CD4-positive, alpha-beta T cell treated with Interleukin-4 for 4 hours (primary cell): Measurements from ENCODE around the gene TLE2.

Experiments used
- DNase-seq: peaks from one replicate; pipeline ENCODE4 v3.0.0-alpha.2; 2020

TLE2 gene

DNA sequence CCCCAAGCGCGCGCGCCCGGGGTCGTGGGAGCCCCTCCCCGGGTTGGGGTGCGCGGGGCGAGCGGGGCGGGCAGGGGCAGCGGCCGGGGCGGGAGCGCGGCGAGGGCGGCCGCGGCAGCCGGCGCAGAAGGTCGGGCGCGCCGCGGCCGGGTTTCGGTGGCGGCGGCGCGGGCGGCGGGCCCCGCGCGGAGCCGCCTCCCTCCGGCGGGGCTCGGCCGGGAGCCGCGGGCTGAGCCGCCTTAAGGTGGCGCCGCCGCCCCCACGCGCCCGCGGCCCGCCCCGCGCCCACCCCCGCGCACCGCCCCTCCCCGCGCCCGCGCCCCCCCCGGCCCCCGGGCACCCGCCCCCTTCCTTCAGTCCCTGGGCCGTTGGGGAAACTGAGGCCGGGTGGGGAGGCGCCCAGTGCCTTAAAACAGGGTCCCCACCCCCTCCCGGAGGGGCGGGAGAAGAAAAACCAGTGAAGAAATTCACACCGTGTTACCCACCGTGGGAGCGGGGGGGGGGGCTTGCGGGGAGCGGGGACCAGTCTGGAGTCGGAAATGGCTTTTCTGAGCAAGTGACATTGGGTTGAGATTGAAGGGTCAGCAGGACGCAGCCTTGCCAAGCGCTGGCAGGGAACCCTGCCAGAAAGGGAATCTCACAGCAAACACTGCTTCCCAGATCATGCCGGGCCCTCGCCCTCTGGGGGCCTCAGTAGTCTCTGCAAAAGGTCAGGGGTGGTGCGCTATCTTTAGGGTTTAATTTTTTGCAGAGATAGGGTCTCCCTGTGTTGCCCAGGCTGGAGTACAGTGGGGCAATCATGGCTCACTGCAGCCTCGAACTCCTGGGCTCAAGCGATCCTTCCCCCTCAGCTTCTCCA lies at the start of gene TLE2:
TSS of gene TLE2 (minus strand) at position 216 of the 859 bp plus-strand sequence. CDS start 376 bp downstream, outside the sequence.
- DNase-seq, result no peak

DNA sequence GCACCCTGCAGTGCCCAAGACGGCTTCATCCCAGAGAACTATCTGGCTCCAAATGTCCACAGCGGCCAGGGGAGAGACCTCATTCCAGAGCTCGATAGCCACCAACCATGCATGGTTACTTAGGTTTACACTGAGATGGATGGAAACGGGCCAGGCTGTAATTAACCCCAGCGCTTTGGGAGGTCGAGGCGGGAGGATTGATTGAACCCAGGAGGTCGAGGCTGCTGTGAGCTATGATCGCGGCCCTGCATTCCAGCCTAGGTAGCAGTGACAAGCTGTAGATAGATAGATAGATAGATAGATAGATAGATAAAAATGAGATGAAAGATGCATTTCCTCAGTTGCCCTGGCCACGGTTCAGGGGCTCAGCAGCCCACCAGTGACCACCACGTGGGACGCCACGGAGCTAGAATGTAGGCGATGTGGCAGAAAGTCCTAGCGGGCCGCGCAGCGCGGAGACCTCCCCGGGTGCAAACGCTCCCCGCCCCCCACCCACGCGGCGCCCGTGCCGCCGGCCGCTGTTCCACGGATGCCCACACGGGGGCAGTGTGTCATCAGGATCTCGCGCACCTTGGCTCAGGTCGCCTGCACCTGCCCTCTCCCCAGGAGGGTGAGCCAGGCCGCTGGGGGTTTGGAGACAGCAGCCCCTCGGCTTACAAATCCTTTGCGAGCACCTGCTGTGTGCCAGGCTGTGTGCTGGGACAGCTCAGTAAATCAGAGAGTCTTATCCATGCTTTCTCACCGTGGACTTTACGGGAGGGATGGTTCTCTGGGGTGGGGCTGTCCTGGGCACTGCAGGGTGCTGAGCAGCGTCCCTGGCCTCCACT lies 46.7 kb upstream of the TLE2 start:
- DNase-seq, result peak; percentile 48

DNA sequence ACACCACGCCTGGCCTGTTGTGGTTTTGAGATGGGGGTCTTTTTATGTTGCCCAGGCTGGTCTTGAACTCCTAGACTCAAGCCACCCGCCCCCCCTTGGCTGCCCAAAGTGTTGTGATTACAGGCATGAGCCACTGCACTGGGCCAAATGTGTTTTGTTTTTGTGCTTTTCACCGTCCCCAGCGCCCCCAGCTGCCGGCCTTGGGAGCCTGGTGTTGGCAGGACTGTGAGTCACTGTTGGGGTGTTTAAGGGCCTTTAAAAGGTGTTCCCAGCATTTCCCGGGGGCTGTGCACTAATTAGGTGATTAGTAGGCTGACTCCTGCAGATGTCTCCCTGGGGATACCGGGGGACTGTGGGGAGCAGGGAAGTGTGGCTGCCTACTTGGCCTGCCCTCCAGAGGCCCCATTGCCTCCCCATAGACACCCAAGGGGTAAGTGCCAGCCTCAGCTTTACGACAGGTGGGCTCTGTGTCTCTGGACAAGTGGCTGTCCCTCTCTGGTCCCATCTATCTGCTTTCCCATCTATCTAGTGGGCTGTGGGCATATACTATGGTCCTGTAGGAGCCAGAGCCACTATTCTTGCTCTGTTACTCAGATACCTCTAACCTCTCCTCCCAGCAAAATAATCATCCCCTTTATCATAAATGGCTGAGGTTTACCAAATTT lies 45.0 kb upstream of the TLE2 start:
- DNase-seq, result no peak

DNA sequence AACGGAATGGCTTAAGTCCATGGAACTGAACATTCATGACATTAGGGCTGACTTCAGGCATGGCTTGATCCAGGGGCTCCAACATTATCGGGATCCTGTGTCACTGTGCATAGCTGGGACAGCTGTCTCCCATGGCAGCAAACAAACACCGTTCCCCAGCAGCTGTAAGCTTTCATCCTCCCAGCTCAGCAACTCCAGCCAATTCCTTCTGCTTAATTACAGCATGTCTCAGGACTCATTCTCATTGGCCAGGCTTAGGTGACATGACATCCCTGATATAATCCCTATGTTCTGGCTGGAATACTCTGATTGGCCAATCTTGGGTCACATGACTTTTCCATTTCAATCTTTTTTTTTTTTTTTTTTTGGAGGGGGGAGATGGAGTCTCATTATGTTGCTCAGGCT lies 44.1 kb upstream of the TLE2 start:
- DNase-seq, result no peak

DNA sequence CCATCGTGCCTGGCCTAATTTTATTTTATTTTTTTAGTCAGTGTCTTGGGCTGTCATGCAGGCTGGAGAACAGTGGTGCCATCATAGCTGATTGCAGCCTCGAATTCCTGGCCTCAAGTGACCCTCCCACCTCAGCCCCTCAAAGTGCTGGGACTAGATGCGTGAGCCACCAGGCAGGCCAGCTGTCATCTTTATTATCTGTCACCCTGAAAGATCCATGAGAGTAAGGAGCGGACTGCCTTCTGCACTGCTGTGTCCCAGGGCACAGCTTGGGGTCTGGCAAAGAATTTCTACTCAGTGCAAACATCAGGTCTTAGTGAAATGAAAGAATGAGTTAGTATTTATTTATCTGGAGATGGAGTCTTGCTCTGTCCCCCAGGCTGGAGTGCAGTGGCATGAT lies 42.7 kb upstream of the TLE2 start:
- no peak for DNase-seq

DNA sequence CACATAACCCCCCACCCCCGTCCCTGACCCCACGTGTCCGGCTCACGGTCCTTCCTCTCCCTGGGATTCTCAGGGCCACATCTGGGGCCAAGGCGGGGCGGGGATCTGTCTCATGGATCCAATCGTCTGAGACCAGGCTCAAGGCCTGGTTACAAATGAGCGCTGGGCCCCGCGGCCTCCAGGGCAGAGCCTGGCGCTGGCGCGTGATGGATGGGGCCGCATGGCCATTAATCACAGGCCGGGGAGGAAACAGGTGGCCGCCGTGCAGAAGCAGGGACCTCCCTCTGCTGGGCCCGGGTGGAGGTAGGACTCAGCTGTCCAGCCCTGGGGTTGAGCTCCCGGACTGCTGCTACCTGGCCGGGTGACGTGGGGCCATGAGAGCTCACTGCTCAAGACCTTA lies 39.0 kb upstream of the TLE2 start:
- DNase-seq, result no peak

DNA sequence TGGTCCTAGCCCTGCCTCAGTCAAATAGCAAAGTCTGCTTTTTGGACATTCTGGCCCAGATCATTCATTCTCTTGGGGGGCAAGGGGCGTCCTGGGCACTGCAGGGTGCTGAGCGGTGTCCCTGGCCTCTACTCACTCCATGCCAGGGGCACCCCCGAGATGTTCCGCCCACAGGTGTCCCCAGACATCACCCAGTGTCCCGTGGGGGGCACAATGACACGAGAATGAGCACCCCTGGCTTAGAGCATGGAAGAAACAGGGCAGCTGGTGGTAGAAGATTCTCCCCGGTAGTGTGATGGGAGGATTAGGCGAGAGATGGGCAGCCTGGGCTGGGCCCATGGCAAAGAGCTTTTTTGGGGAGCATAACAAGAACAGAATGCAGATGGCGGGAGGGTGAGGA lies 38.5 kb upstream of the TLE2 start:
- DNase-seq, result no peak

DNA sequence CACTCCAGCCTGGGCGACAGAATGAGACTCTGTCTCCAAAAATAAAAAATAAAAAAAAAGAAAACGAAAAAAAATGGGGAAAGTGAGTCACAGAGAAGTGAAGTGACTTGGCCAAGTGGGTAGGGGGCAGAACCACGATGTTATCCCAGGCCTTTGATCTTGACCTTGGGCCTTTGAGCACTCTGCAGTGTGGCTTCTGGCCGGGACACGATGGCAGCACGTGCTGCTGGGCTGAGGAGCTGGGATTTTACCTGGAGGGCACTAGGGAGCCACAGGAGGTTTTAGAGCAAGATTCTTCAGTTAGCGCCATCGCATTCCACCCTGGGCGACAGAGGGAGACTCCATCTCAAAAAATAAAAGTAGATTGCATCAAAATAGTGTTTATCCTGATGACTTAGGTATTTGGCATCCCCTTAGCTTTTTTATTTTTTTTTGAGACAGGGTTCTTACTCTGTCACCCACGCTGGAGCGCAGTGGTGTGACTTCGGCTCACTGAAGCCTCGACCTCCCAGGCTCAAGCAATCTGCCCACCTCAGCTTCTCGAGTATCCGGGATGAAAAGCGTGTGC lies 37.5 kb upstream of the TLE2 start:
- DNase-seq, result no peak

DNA sequence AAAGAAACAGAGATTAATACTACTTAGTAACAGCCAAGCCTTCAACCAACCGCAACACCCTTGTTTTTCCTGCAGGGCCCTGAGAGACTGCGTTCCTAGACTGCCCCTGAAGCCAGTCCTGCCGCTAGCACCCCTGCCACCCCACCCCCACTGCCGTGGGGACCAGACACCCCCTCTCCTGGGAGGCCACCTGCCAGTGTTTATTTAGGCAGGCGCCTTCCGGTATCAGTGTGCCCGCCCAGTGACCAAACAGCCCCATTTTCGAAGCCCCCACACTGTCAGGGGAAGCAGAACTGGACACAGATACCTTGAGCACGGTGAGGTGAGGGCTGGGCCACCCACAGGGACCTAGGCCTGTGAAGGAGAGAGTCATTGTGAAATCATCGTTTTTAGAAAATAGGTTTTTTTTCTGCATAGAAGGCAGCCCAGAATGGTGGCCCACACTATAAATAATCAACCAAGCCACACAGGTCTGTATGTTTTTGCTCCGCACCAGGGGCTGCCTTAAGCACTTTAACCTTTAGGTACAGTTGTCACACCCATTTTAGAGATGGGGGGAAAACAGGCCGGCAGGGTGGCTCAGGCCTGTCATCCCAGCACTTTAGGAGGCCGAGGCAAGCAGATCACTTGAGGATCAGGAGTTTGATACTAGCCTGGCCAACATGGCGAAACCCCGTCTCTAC lies 36.7 kb upstream of the TLE2 start:
- DNase-seq, result no peak

DNA sequence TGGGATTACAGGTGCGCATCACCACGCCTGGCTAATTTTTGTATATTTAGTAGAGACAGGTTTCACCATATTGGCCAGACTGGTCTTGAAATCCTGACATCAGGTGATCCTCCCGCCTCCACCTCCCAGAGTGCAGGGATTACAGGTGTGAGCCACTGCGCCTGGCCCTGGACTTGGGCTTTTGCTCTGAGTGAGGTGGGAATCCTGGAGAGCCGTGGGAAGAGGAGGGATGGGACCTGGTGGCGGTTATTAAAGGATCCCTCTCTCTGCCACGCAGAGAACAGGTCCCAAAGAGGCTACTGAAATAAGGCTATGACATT lies 34.9 kb upstream of the TLE2 start:
- DNase-seq, result no peak

DNA sequence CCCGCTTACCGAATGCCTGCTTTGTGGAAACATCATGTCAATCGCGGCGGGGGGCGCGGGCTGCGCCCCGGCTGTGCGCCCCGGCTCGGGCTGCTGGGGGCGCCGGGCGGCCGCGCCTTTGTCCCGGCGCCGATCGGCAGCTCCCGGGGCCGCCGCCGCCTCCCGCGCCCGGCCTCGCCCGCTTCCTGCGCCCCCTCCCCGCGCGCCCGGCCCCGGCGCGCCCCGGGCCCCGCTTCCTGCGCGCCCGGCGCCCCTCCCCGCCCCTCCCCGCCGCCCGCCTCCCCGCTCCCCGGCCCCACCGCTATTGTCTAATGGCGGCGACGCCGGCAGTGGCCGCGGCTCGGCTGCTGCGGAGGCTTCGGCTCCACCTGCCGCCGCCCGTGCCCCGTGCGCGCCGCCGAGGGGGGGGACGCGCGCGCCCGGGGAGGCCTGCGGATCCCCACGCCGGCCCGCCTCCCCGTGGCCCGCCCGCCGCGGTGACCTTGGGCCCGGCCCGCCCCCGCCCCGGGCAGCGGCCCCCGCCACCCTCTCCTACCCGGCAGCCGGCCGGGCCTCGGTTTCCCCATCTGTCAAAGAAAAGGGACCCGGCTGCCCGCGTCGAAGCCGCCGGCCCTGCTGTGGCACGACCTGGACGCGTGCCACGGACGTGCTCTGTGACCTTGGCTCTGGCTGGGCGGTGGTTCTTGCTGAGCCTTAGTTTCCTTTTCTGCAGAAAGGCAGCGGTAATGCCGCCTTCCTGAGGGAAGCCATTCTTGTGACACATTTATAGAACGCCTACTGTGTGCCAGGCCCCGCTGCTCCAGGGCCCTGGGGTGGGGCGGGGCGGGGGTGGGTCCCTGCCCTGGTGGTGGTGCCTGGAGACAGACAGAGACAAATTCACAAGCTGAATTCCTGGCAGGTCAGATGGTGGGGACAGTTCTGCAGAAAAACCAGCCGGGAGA lies 33.4 kb upstream of the TLE2 start, which contains the start of gene TLE5:
TSS of gene TLE5 (minus strand) at position 331 of the 941 bp plus-strand sequence. CDS start at position 36, 295 bp downstream.
- peak; percentile 77 for DNase-seq

DNA sequence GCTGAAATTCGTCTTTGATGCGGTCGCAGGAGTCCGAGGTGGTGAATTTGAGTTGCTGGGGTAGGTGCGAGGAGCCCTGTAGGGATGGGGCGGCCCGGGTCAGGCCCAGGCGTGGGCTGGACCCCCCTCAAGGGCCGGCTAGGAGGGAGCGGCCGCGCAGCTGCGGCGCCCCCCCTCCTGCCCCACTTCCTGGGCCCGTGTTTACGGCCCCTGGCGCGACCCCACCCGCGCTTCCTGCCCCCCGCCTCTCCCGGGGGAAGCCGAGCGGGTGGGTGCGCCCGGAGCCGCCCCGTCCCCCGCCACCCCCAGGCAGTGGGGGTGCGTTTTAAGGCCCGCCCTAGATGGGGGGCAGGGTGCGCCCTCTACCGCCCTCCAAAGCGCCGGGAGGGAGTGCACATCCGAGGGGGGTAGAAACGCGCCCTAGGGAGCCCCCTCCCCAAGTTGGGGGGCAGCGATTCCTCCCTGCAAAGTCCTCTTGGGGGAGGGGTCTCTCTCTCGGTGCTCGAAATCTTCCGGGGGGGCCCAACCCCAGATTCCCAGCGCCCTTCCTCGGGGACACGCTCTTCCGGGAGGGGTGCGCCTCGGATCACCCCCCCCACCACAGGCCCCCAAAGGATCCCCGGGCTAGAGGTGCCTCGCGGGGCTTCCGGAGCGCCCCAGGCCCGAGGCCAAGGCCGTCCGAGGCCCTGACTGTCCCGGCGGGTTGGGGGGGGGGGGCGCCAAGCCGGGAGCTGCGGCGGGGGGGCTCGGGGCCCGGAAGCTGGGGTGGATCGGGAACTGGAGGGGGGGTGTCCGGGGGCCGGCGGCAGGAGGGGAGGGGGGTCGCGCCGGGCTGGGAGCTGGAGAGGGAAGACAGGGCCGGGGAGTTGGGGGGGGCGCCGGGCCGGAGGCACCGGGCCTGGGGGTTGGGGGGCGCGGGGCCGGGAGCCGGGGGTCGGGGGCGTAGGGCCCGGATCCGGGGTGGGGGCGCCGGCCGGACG lies 32.4 kb upstream of the TLE2 start:
- peak; percentile 84 for DNase-seq

DNA sequence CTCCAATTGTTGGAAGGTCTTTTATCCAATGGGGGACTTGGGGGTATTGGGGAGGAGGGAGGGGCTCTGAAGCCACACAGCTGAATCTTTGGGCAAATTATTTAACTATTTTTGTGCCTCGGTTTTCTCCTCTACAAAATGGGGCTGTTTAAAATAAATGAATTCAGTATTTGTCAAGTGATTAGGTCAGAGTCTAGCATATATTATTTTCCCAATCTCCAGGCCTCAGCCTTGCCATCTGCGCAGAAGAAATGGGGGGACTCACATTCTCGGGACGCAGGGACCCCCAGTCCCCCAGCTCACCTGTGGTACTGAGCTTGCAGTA lies 31.7 kb upstream of the TLE2 start:
- no peak for DNase-seq

DNA sequence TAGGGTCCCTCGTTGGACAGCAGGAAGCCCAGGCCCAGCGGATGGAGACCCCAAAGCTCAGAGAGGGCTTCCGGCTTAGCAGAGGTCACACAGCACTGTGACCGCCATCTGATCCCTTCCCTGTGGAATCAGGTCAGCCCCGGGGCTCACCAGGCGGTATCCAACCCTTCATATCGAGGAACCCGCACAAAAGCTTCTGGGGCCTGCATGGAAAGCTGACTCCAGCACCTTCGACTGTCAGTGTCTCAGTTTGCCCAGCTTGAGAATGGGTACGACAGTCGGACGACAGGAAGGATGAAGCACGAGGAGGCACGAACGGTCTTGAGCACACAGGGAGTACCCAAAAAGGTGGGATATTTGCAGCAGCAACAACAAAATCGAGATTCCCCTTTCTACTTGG lies 30.6 kb upstream of the TLE2 start:
- no peak for DNase-seq

DNA sequence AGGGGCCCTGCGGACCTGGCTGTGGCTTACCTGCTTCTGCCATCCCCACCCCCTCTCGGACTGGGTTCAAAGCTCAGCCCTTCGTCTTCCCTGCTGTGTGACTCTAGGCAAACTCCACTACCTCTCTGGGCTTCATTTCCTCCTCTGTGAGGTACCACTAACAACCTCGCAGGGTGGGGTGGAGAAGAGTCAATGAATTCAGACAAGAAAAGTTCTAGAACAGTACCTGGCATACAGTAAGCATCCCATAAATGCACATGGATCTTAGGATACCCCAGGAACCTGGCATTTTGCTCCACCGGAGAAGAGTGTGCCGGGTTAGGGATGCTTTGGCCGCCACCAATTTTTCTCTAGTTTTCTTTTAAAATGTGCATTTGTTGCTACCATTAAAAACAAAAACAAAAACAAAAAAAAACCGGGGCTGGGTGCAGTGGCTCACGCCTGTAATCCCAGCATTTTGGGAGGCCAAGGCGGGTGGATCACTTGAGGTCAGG lies 29.8 kb upstream of the TLE2 start:
- no peak for DNase-seq

DNA sequence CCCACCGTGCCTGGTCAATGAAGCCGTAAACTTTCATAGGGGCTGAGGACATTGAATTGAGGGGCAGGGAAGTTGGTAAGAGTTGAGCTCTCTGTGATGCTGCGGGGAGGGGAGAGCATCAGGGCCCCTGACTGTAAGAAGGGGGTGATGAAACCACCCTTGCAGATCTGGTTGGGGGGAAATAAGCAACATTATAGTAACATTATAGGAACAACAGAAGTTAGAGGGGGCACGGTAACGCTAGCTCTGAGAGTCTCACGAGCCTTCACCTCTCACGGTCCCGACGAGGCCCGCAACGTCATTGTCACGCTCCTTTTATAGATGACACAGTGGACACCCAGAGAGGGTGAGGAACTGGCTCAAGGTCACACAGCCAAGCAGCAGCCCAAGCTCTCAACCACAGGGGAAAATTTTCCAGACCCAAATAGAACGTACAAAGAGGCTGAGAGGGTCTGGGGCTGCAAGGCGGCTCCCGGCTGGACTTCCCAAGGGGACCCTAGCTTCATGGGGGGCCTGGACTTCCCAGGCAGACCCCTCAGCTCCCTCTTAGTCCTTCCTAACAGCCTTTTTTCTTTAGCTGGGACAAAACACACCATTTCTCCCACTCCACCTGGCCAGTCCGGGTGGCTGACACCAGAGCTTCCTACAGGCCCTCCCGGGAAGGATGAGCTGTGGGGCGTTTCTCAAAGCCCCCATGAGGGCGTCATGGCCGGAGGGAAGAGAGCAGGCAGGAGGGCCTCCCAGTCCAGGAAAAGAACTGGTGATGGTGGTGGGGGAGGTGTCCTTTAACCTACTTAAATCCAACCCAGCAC lies 29.1 kb upstream of the TLE2 start:
- DNase-seq, result no peak

DNA sequence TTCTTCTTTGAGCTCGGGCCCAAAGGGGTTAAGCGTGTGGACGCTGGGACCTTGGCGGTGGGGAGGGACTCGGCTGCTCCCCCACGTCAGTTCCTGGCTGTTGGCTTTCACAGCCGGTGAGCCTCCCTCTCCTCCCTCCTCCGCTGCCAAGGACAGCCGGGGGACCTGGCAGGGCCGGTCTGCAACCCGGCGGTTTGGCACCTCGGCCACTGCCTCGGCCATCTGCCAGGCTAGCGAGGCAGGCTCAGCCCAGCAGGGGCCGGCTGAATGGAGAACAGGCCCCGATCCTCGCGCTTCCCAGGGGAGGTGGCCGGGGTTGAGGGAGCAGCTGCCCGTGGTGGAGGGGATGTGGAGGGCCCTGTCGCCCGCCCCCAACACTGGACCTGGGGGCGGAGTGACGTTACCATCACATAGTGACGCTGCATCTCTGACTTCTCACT lies 28.2 kb upstream of the TLE2 start:
- no peak for DNase-seq

DNA sequence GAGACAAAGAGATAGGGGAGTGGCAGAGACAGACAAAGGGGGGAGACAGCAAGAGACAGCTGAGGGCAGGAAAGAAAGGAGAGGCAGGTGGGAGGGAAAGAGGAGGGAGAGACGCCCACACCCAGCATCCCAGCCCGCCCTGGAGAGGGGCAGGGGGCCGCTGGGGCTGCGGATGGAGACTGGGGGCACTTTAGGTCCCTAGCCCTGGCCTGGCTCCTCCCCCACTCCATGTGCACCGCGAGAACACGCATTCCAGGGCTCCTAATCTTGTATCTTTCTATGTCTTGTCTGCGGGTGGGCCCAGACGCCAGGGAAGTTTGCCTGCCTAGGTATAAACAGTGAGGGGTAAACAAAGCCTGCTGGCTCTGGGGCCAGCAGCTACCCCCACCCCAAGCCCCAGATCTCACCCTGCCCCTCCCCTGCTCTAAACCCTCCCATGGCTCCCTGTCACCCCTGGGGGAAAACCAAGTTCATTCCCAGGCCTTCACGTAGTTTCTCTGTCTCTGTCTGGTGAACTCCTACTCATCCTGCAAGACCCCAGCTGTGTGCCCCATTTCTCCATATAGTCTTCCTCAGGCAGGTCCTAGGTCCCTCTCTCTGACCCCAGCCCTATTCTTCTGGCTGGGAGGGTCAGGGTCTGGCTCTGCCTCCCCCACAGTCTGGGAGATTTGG lies 27.5 kb upstream of the TLE2 start:
- no peak for DNase-seq
